DMS114 treated with DMSO at 0.1 percent for 48 hours (cell line): ENCODE data around the gene LRRC8E.
A peak's percentile ranks its signal among the peaks of the same experiment; 100 is the strongest.

Source experiments
- DNase-seq: peaks from one replicate; lab custom pipeline; 2025; ENCODE audit not compliant: unreplicated experiment; lab: John Stamatoyannopoulos, UW

The LRRC8E gene

GRCh38 chr19:7918615-7919421, 30.5 kb downstream of the LRRC8E start:
- no peak for DNase-seq

- DNase-seq = peak; percentile 74
These were observed 31.6 kb downstream of the LRRC8E start, which contains the start of gene SNAPC2 for GRCh38 chr19:7919610-7920518. SNAPC2 (plus strand) TSS chr19:7920338; CDS start chr19:7920367, 29 bp downstream.

- peak; percentile 82 for DNase-seq
These were observed 32.4 kb downstream of the LRRC8E start for GRCh38 chr19:7920519-7921301.

GRCh38 chr19:7921302-7921966, 33.1 kb downstream of the LRRC8E start:
- no peak for DNase-seq

- no peak for DNase-seq
These were observed 33.9 kb downstream of the LRRC8E start for GRCh38 chr19:7921967-7922835.

GRCh38 chr19:7922836-7923195, 34.5 kb downstream of the LRRC8E start:
- DNase-seq = no peak

- DNase-seq = no peak
These were observed 35.2 kb downstream of the LRRC8E start for GRCh38 chr19:7923295-7924191.

GRCh38 chr19:7924241-7924640, 35.9 kb downstream of the LRRC8E start:
- DNase-seq = no peak

- no peak for DNase-seq
These were observed 36.4 kb downstream of the LRRC8E start for GRCh38 chr19:7924651-7925170.

- peak; percentile 41 for DNase-seq
These were observed 37.0 kb downstream of the LRRC8E start for GRCh38 chr19:7925171-7925851.

GRCh38 chr19:7926021-7926726, 37.9 kb downstream of the LRRC8E start, which contains the start of gene CTXN1:
CTXN1 (minus strand) TSS chr19:7926135; CDS start chr19:7925538, 597 bp downstream.
- no peak for DNase-seq

- DNase-seq = no peak
These were observed 38.7 kb downstream of the LRRC8E start for GRCh38 chr19:7926727-7927604.

- no peak for DNase-seq
These were observed 39.5 kb downstream of the LRRC8E start for GRCh38 chr19:7927605-7928333.

- DNase-seq = no peak
These were observed 40.0 kb downstream of the LRRC8E start for GRCh38 chr19:7928334-7928706.
